Neural cell (in vitro differentiated cells): ENCODE data around the gene KXD1. TPM values are rescaled to one million over a fixed set of nuclear protein-coding genes. Genes with fewer than 3 reads are reported as not detected.
A peak's percentile ranks its signal among the peaks of the same experiment; 100 is the strongest.

Source experiments
- H2AFZ ChIP-seq: fragments of 200-600, 300-800 bp; sonication (generic), shearing (Covaris generic); 2 replicates; pipeline ENCODE4 v1.6.0; 2014; ENCODE audit warnings: low read depth, mild to moderate bottlenecking, antibody characterized with exemption, low read length, moderate library complexity
- H3F3A ChIP-seq: fragments of 200-600 bp; shearing (Covaris generic); 2 replicates; pipeline ENCODE4 v1.6.1; 2016; ENCODE audit warnings: mild to moderate bottlenecking, moderate library complexity, mixed read lengths, antibody characterized with exemption, low read length; ENCODE audit not compliant: insufficient read depth, poor library complexity, severe bottlenecking
- H3K27ac ChIP-seq: fragments of 200-600, 300-800 bp; sonication (generic), shearing (Covaris generic); 2 replicates; pipeline ENCODE4 v1.5.1; 2014; ENCODE audit warnings: mild to moderate bottlenecking, low read length, moderate library complexity
- H3K27me3 ChIP-seq: fragments of 300-800, 200-600 bp; sonication (generic), shearing (Covaris generic); 2 replicates; pipeline ENCODE4 v1.6.0; 2014; ENCODE audit warnings: mild to moderate bottlenecking, low read depth, low read length, moderate library complexity; ENCODE audit not compliant: insufficient read depth
- H3K36me3 ChIP-seq: fragments of 300-800, 200-600 bp; sonication (generic), shearing (Covaris generic); 2 replicates; pipeline ENCODE4 v1.5.1; 2014; ENCODE audit warnings: mild to moderate bottlenecking, antibody characterized with exemption, low read length, moderate library complexity; ENCODE audit not compliant: insufficient read depth
- H3K4me2 ChIP-seq: fragments of 300-800, 200-600 bp; sonication (generic), shearing (Covaris generic); 2 replicates; pipeline ENCODE4 v1.6.0; 2014; ENCODE audit warnings: mild to moderate bottlenecking, low read length
- H3K4me3 ChIP-seq: fragments of 300-800, 200-600 bp; sonication (generic), shearing (Covaris generic); 2 replicates; pipeline ENCODE4 v1.5.1; 2014; ENCODE audit warnings: mild to moderate bottlenecking, low read length, moderate library complexity
- H3K79me2 ChIP-seq: fragments of 200-600 bp; shearing (Covaris generic); replicated peaks from 2 replicates; pipeline ENCODE4 v1.6.0; 2014; ENCODE audit warnings: mild to moderate bottlenecking, low read length, moderate library complexity; ENCODE audit not compliant: insufficient read depth
- H3K9ac ChIP-seq: fragments of 300-800, 200-600 bp; sonication (generic), shearing (Covaris generic); 2 replicates; pipeline ENCODE4 v1.6.1; 2016; ENCODE audit warnings: mild to moderate bottlenecking, low read length, mixed read lengths
- H3K9me2 ChIP-seq: fragments of 200-600 bp; shearing (Covaris generic); 2 replicates; pipeline ENCODE4 v1.6.1; 2016; ENCODE audit warnings: mild to moderate bottlenecking, low read length, mixed read lengths; ENCODE audit not compliant: insufficient read depth
- H3K9me3 ChIP-seq: fragments of 200-600, 300-800 bp; sonication (generic), shearing (Covaris generic); 2 replicates; pipeline ENCODE4 v1.6.1; 2016; ENCODE audit warnings: mild to moderate bottlenecking, mixed run types, low read length, moderate library complexity, mixed read lengths
- H4K20me1 ChIP-seq: fragments of 200-600 bp; shearing (Covaris generic); 2 replicates; pipeline ENCODE4 v1.6.1; 2016; ENCODE audit warnings: mild to moderate bottlenecking, mixed run types; ENCODE audit not compliant: insufficient read depth
- EP300 ChIP-seq: fragments of 450-650 bp; conservative IDR thresholded peaks from 2 replicates; pipeline ENCODE4 v1.6.1; 2014; ENCODE audit warnings: antibody characterized with exemption, mild to moderate bottlenecking, moderate library complexity; ENCODE audit not compliant: poor library complexity, severe bottlenecking
- EZH2 ChIP-seq: fragments of 200-600, 300-800 bp; shearing (Covaris generic), sonication (generic); IDR thresholded peaks from 2 replicates; pipeline ENCODE4 v1.6.1; 2014; ENCODE audit warnings: antibody characterized with exemption, low read length, borderline replicate concordance, mild to moderate bottlenecking; ENCODE audit not compliant: insufficient read depth, poor library complexity, severe bottlenecking
- MXI1 ChIP-seq: fragments of 450-650 bp; conservative IDR thresholded peaks from 2 replicates; pipeline ENCODE4 v1.6.1; 2014; ENCODE audit warnings: antibody characterized with exemption, mild to moderate bottlenecking; ENCODE audit not compliant: poor library complexity, severe bottlenecking
- POLR2AphosphoS5 ChIP-seq: IDR thresholded peaks from 2 replicates; pipeline ENCODE4 v1.6.1; 2012
- RAD21 ChIP-seq: fragments of 450-650 bp; conservative IDR thresholded peaks from 2 replicates; pipeline ENCODE4 v1.6.1; 2014; ENCODE audit warnings: antibody characterized with exemption, mild to moderate bottlenecking, moderate library complexity
- SMC3 ChIP-seq: fragments of 450-650 bp; conservative IDR thresholded peaks from 2 replicates; pipeline ENCODE4 v1.6.1; 2014; ENCODE audit warnings: antibody characterized with exemption, mild to moderate bottlenecking, moderate library complexity; ENCODE audit not compliant: poor library complexity
- TAF1 ChIP-seq: IDR thresholded peaks from 2 replicates; pipeline ENCODE4 v1.6.1; 2012; ENCODE audit warnings: low read depth
- polyA plus RNA-seq: library from polyadenylated mRNA; depleted of rRNA; stranded (reverse); fragments of >200 nt; gene quantifications from 2 replicates; pipeline ENCODE4 v1.2.3, GENCODE V29; 2014
- TF ChIP-seq, protein P1 (sequence below): IDR thresholded peaks from 2 replicates; pipeline ENCODE4 v1.6.1; 2012; ENCODE audit warnings: borderline replicate concordance
- TF ChIP-seq, protein P2 (sequence below): fragments of 450-650 bp; IDR thresholded peaks from 2 replicates; pipeline ENCODE4 v1.5.1; 2014; ENCODE audit warnings: antibody characterized with exemption, mild to moderate bottlenecking, moderate library complexity; ENCODE audit not compliant: poor library complexity, severe bottlenecking

Gene KXD1
- polyA plus RNA-seq, 1 donor from 2014 or later = 55.8 TPM

DNA sequence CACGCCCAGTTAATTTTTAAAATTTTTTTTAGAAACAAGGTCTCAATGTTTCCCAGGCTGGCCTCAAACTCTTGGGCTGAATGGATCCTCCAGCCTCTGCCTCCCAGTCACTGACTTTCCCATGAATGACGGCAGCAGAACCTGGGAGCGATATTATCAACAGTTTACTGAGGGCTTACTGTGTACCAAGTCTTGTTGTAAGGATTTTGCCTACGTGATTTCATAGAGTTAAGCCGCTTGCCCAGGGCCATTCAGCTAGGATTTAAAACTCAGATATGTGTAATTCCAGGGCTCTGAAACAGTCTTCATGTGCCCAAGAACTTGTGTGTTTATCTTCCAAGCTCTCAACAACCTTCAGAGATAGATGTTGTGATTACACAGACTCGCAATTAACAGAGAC, 6.0 kb upstream of the KXD1 start:
- Histone ChIP-seq H3K9ac (no peak overlapping the region), H3K79me2 (no peaks in the 10 kb centered on the region), H3K4me2 (no peak overlapping the region), H3K4me3 (no peak overlapping the region), H3K9me3 (no peaks in the 10 kb centered on the region), H3K27me3 (no peaks in the 10 kb centered on the region), H2AFZ (no peak overlapping the region), H4K20me1 (no peaks in the 10 kb centered on the region), H3F3A (no peaks in the 10 kb centered on the region), H3K9me2 (no peaks in the 10 kb centered on the region), H3K36me3 (no peaks in the 10 kb centered on the region), H3K27ac (no peak overlapping the region)
- TF ChIP-seq POLR2AphosphoS5 (no peak), EP300 (no peak), RAD21 (no peak), TAF1 (no peak), SMC3 (no peak), EZH2 (no peak), MXI1 (no peak)
- TF ChIP-seq, protein P1, sequence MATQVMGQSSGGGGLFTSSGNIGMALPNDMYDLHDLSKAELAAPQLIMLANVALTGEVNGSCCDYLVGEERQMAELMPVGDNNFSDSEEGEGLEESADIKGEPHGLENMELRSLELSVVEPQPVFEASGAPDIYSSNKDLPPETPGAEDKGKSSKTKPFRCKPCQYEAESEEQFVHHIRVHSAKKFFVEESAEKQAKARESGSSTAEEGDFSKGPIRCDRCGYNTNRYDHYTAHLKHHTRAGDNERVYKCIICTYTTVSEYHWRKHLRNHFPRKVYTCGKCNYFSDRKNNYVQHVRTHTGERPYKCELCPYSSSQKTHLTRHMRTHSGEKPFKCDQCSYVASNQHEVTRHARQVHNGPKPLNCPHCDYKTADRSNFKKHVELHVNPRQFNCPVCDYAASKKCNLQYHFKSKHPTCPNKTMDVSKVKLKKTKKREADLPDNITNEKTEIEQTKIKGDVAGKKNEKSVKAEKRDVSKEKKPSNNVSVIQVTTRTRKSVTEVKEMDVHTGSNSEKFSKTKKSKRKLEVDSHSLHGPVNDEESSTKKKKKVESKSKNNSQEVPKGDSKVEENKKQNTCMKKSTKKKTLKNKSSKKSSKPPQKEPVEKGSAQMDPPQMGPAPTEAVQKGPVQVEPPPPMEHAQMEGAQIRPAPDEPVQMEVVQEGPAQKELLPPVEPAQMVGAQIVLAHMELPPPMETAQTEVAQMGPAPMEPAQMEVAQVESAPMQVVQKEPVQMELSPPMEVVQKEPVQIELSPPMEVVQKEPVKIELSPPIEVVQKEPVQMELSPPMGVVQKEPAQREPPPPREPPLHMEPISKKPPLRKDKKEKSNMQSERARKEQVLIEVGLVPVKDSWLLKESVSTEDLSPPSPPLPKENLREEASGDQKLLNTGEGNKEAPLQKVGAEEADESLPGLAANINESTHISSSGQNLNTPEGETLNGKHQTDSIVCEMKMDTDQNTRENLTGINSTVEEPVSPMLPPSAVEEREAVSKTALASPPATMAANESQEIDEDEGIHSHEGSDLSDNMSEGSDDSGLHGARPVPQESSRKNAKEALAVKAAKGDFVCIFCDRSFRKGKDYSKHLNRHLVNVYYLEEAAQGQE = no peak
- TF ChIP-seq, protein P2, sequence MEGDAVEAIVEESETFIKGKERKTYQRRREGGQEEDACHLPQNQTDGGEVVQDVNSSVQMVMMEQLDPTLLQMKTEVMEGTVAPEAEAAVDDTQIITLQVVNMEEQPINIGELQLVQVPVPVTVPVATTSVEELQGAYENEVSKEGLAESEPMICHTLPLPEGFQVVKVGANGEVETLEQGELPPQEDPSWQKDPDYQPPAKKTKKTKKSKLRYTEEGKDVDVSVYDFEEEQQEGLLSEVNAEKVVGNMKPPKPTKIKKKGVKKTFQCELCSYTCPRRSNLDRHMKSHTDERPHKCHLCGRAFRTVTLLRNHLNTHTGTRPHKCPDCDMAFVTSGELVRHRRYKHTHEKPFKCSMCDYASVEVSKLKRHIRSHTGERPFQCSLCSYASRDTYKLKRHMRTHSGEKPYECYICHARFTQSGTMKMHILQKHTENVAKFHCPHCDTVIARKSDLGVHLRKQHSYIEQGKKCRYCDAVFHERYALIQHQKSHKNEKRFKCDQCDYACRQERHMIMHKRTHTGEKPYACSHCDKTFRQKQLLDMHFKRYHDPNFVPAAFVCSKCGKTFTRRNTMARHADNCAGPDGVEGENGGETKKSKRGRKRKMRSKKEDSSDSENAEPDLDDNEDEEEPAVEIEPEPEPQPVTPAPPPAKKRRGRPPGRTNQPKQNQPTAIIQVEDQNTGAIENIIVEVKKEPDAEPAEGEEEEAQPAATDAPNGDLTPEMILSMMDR = no peak

DNA sequence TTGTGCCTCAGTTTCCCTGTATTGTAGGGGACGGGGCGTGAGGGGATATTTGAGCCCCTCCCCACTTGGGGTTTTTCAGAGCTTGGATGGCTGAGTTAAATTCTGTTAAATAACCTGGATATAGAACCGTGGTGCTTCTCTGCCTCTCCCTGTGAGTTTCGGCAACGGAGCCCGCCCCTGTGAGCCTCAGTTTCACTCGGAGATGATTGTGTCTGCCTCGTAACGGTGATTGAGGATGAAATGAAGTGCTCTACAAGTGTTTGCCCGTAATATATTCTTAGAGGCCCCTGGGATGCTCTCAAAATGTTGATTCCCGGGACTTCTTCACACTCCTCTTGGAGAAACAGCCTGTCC, 509 bp downstream of the KXD1 start:
- Histone ChIP-seq H4K20me1 (no peaks in the 10 kb centered on the region), H3K4me2 (peak overlapping the region; percentile 96), H3K9me2 (no peaks in the 10 kb centered on the region), H3K9me3 (no peaks in the 10 kb centered on the region), H3K36me3 (no peaks in the 10 kb centered on the region), H3K9ac (peak overlapping the region; percentile 77), H3K27me3 (no peaks in the 10 kb centered on the region), H3F3A (no peaks in the 10 kb centered on the region), H3K79me2 (peaks cover 9% of the 10 kb centered on the region), H2AFZ (peak overlapping the region; percentile 69), H3K27ac (peak overlapping the region; percentile 58), H3K4me3 (peak overlapping the region; percentile 86)
- no peak for TF ChIP-seq EP300
- TF ChIP-seq TAF1 = no peak
- no peak for TF ChIP-seq POLR2AphosphoS5
- no peak for TF ChIP-seq EZH2
- no peak for TF ChIP-seq SMC3
- TF ChIP-seq, protein P2 = no peak
- TF ChIP-seq RAD21 = no peak
- TF ChIP-seq MXI1 = no peak
- TF ChIP-seq, protein P1 = no peak
